OCI-LY3 (cell line): Measurements from ENCODE around the gene SPOCD1.
"Not testable (repeated sequence)": the region's sequence is repeated elsewhere in the genome, so short reads cannot be mapped to it uniquely, and the experiment has no call there.

Source experiments
- H2AFZ ChIP-seq: fragments of 200-600, 300-600 bp; shearing (Covaris generic); 2 replicates; pipeline ENCODE4 v1.6.0; 2014; ENCODE audit warnings: antibody characterized with exemption, low read depth, low read length
- H3K27ac ChIP-seq: fragments of 200-600, 300-600 bp; sonication (generic); 2 replicates; pipeline ENCODE4 v1.5.1; 2014; ENCODE audit warnings: mild to moderate bottlenecking, low read length, moderate library complexity, mixed read lengths
- H3K27me3 ChIP-seq: fragments of 200-600, 300-600 bp; sonication (generic); 2 replicates; pipeline ENCODE4 v1.6.1; 2014; ENCODE audit warnings: low read depth, low read length, mixed read lengths
- H3K36me3 ChIP-seq: fragments of 200-600, 300-600 bp; sonication (generic); replicated peaks from 2 replicates; pipeline ENCODE3; 2014; ENCODE audit warnings: low read depth, low read length, mixed read lengths
- H3K4me1 ChIP-seq: fragments of 300-600, 200-600 bp; sonication (generic); 2 replicates; pipeline ENCODE4 v1.6.1; 2014; ENCODE audit warnings: low read length, mixed read lengths
- H3K4me2 ChIP-seq: fragments of 200-600, 300-600 bp; sonication (generic); 2 replicates; pipeline ENCODE4 v1.6.1; 2014; ENCODE audit warnings: low read length, mixed read lengths
- H3K4me3 ChIP-seq: fragments of 300-600, 200-600 bp; sonication (generic); 2 replicates; pipeline ENCODE4 v1.5.1; 2014; ENCODE audit warnings: antibody characterized with exemption, mild to moderate bottlenecking, low read length, moderate library complexity
- H3K79me2 ChIP-seq: fragments of 300-600, 200-600 bp; shearing (Covaris generic); 2 replicates; pipeline ENCODE4 v1.6.1; 2014; ENCODE audit warnings: mild to moderate bottlenecking, low read length, mixed read lengths
- H3K9ac ChIP-seq: fragments of 300-600, 200-600 bp; shearing (Covaris generic); 2 replicates; pipeline ENCODE4 v1.6.0; 2014; ENCODE audit warnings: mild to moderate bottlenecking, low read length, moderate library complexity
- H3K9me3 ChIP-seq: fragments of 200-600, 300-600 bp; shearing (Covaris generic); 2 replicates; pipeline ENCODE4 v1.6.1; 2014; ENCODE audit warnings: low read length, mixed read lengths; ENCODE audit not compliant: insufficient read depth
- H4K20me1 ChIP-seq: fragments of 200-600, 300-600 bp; sonication (generic); 2 replicates; pipeline ENCODE4 v1.6.1; 2016; ENCODE audit warnings: low read length, mixed read lengths; ENCODE audit not compliant: insufficient read depth
- EZH2phosphoT487 ChIP-seq: fragments of 200-600 bp; shearing (Covaris generic); IDR thresholded peaks from 2 replicates; pipeline ENCODE4 v1.6.1; 2018; ENCODE audit warnings: antibody characterized with exemption, mixed run types, low read depth
- TF ChIP-seq, protein P1 (sequence below): fragments of 200-600, 300-600 bp; sonication (generic); IDR thresholded peaks from 2 replicates; pipeline ENCODE4 v1.5.1; 2014; ENCODE audit warnings: antibody characterized with exemption, low read length, low read depth

SPOCD1 gene

DNA sequence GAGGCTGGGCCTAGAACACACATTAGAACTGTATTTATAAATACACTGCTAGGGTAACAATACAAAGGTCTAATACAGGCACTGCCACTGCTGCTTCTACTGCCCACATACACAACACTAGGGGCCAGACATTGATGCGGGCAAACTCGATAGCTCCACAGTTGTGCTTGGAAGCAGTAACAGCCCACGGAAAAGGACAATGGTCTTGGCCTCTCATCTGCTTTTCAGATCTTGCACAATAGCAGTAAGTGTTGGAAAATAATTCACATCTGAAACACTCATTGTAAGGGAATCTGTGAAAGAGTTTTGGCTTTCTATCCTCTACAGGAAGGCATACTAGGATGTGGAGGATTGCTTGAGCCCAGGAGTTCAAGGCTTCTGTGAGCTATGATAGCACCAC, 6.9 kb upstream of the SPOCD1 start:
- Histone ChIP-seq H3K79me2 (no peaks in the 10 kb centered on the region), H3K9ac (no peak overlapping the region), H3K4me2 (no peak overlapping the region), H2AFZ (no peak overlapping the region), H3K9me3 (no peaks in the 10 kb centered on the region), H4K20me1 (no peaks in the 10 kb centered on the region), H3K27ac (no peak overlapping the region), H3K36me3 (no peaks in the 10 kb centered on the region), H3K4me1 (peaks cover 5% of the 10 kb centered on the region), H3K4me3 (no peak overlapping the region), H3K27me3 (no peaks in the 10 kb centered on the region)
- TF ChIP-seq EZH2phosphoT487, result no peak
- TF ChIP-seq, protein P1, sequence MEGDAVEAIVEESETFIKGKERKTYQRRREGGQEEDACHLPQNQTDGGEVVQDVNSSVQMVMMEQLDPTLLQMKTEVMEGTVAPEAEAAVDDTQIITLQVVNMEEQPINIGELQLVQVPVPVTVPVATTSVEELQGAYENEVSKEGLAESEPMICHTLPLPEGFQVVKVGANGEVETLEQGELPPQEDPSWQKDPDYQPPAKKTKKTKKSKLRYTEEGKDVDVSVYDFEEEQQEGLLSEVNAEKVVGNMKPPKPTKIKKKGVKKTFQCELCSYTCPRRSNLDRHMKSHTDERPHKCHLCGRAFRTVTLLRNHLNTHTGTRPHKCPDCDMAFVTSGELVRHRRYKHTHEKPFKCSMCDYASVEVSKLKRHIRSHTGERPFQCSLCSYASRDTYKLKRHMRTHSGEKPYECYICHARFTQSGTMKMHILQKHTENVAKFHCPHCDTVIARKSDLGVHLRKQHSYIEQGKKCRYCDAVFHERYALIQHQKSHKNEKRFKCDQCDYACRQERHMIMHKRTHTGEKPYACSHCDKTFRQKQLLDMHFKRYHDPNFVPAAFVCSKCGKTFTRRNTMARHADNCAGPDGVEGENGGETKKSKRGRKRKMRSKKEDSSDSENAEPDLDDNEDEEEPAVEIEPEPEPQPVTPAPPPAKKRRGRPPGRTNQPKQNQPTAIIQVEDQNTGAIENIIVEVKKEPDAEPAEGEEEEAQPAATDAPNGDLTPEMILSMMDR, result no peak

DNA sequence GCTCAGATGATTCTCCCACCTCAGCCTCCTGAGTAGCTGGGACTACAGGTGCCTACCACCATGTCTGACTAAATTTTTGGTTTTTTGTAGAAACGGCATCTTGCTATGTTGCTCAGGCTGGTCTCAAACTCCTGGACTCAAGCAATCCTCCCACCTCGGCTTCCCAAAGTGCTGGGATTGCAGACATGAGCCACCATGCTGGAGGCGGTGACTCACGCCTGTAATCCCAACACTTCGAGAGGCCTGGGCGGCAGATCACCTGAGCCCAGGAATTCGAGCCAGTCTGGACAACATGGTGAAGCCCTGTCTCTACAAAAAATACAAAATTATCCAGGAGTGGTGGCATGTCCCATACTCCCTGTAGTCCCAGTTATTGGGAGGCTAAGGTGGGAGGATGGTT, 4.4 kb upstream of the SPOCD1 start:
- not testable (repeated sequence) for H3K79me2 ChIP-seq, H3K9me3 ChIP-seq, H3K4me2 ChIP-seq, H3K27ac ChIP-seq, H3K4me1 ChIP-seq, H2AFZ ChIP-seq, H3K9ac ChIP-seq, H3K4me3 ChIP-seq, H3K36me3 ChIP-seq, H3K27me3 ChIP-seq, H4K20me1 ChIP-seq

DNA sequence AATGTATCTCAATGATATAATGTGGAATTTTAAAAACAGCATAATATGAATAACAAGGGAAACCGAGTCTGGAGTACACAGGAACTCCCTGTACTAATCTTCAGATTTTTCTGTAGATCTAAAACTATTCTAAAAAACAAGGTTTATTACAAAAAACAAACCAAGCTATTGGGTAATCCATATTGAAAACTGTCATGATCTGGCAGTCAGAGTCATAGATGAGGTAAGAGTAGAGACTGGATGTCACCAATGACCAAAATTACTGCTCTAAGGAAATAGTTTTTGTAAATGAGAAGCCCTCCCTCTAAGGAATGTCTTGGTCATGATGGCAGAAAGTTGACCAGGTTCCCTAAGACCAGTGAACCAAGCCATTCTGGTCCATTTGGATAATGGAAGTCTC, 2.4 kb upstream of the SPOCD1 start:
- Histone ChIP-seq H3K27me3 (no peaks in the 10 kb centered on the region), H3K27ac (no peak overlapping the region), H3K9me3 (no peaks in the 10 kb centered on the region), H3K36me3 (no peaks in the 10 kb centered on the region), H2AFZ (no peak overlapping the region), H3K4me1 (no peaks in the 10 kb centered on the region), H3K4me2 (no peak overlapping the region), H3K79me2 (no peaks in the 10 kb centered on the region), H4K20me1 (no peaks in the 10 kb centered on the region), H3K9ac (no peak overlapping the region), H3K4me3 (no peak overlapping the region)
- TF ChIP-seq, protein P1, result no peak
- TF ChIP-seq EZH2phosphoT487, result no peak

- H3K4me2 ChIP-seq, H3K36me3 ChIP-seq, H3K9me3 ChIP-seq, H3K27me3 ChIP-seq, H3K9ac ChIP-seq, H3K79me2 ChIP-seq, H3K4me3 ChIP-seq, H2AFZ ChIP-seq, H4K20me1 ChIP-seq, H3K27ac ChIP-seq, H3K4me1 ChIP-seq: not testable (repeated sequence)
These were observed 1.1 kb upstream of the SPOCD1 start for GRCh38 chr1:31816947-31817346.

DNA sequence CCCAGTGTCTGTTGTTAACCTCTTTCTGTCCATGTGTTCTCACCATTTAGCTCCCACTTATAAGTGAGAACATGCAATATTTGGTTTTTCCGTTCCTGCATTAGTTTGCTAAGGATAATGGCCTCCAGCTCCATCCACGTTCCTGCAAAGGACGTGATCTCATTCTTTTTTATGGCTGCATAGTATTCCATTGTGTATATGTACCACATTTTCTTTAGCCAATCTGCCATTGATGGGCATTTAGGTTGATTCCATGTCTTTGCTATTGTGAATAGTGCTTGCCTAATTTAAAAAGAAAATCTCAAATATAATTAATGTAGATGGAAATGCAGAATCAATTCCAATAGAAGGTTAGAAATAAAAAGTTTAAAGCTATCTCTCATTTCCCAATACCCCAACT, 679 bp upstream of the SPOCD1 start:
- not testable (repeated sequence) for H3K79me2 ChIP-seq, H3K4me1 ChIP-seq, H3K9ac ChIP-seq, H3K4me2 ChIP-seq, H3K36me3 ChIP-seq, H3K27me3 ChIP-seq, H2AFZ ChIP-seq, H3K4me3 ChIP-seq, H4K20me1 ChIP-seq, H3K9me3 ChIP-seq, H3K27ac ChIP-seq

GRCh38 chr1:31815307-31815645, 546 bp downstream of the SPOCD1 start:
- Histone ChIP-seq H3K27me3 (no peaks in the 10 kb centered on the region), H3K79me2 (no peaks in the 10 kb centered on the region), H3K4me2 (peak overlapping the region; percentile 85), H3K27ac (no peak overlapping the region), H3K9me3 (no peaks in the 10 kb centered on the region), H3K36me3 (no peaks in the 10 kb centered on the region), H4K20me1 (no peaks in the 10 kb centered on the region), H3K9ac (peak overlapping the region; percentile 52), H2AFZ (peak overlapping the region; percentile 95; the same call in 1 of the 2 replicates), H3K4me3 (peak overlapping the region; percentile 80), H3K4me1 (no peaks in the 10 kb centered on the region)
- TF ChIP-seq EZH2phosphoT487, result no peak
- TF ChIP-seq, protein P1, result no peak
